GM23248 (cell line): Measurements from ENCODE around the gene THAP4. TPM values are rescaled to one million over a fixed set of nuclear protein-coding genes. Genes with fewer than 3 reads are reported as not detected.

Source experiments
- DNase-seq: peaks from one replicate; pipeline ENCODE4 v3.0.0-alpha.2; 2015
- H2AFZ ChIP-seq: fragments of 200-600 bp; sonication (generic); 2 replicates; pipeline ENCODE4 v1.6.1; 2016; ENCODE audit warnings: antibody characterized with exemption
- H3F3A ChIP-seq: fragments of 200-600 bp; sonication (generic); 2 replicates; pipeline ENCODE4 v1.6.1; 2016; ENCODE audit warnings: mild to moderate bottlenecking, antibody characterized with exemption, mixed run types; ENCODE audit not compliant: insufficient read depth
- H3K27ac ChIP-seq: fragments of 200-600 bp; sonication (generic); 2 replicates; pipeline ENCODE4 v1.5.1; 2016; ENCODE audit warnings: mild to moderate bottlenecking
- H3K27me3 ChIP-seq: fragments of 200-600 bp; sonication (generic); replicated peaks from 2 replicates; pipeline ENCODE4 v1.6.1; 2016; ENCODE audit warnings: mild to moderate bottlenecking; ENCODE audit not compliant: insufficient read depth
- H3K36me3 ChIP-seq: fragments of 200-600 bp; sonication (generic); 2 replicates; pipeline ENCODE4 v1.6.1; 2016; ENCODE audit warnings: low read depth, mild to moderate bottlenecking
- H3K4me1 ChIP-seq: fragments of 200-600 bp; sonication (generic); 2 replicates; pipeline ENCODE4 v1.6.1; 2016; ENCODE audit warnings: mild to moderate bottlenecking; ENCODE audit not compliant: insufficient read depth
- H3K4me2 ChIP-seq: fragments of 200-600 bp; sonication (generic); one replicate; pipeline ENCODE4 v1.6.1; 2016; ENCODE audit warnings: mild to moderate bottlenecking; ENCODE audit not compliant: unreplicated experiment
- H3K4me3 ChIP-seq: fragments of 200-600 bp; sonication (generic); 2 replicates; pipeline ENCODE4 v1.5.1; 2016; ENCODE audit warnings: mild to moderate bottlenecking
- H3K79me2 ChIP-seq: fragments of 200-600 bp; sonication (generic); 2 replicates; pipeline ENCODE4 v1.6.1; 2016; ENCODE audit warnings: mild to moderate bottlenecking; ENCODE audit not compliant: insufficient read depth
- H3K9ac ChIP-seq: fragments of 200-600 bp; sonication (generic); 2 replicates; pipeline ENCODE4 v1.6.1; 2016; ENCODE audit warnings: mild to moderate bottlenecking
- H3K9me2 ChIP-seq: fragments of 200-600 bp; sonication (generic); 2 replicates; pipeline ENCODE4 v1.6.1; 2016; ENCODE audit warnings: mixed run types, mild to moderate bottlenecking, moderate library complexity; ENCODE audit not compliant: insufficient read depth
- H3K9me3 ChIP-seq: fragments of 200-600 bp; sonication (generic); one replicate; pipeline ENCODE4 v1.6.1; 2017; ENCODE audit warnings: low read depth
- H4K20me1 ChIP-seq: fragments of 200-600 bp; sonication (generic); 2 replicates; pipeline ENCODE4 v1.6.0; 2016; ENCODE audit not compliant: insufficient read depth
- EZH2 ChIP-seq: fragments of 200-600 bp; sonication (generic); IDR thresholded peaks from 2 replicates; pipeline ENCODE4 v1.6.1; 2018; ENCODE audit warnings: antibody characterized with exemption, mild to moderate bottlenecking; ENCODE audit not compliant: insufficient read depth, poor library complexity, severe bottlenecking
- EZH2phosphoT487 ChIP-seq: fragments of 200-600 bp; sonication (generic); IDR thresholded peaks from 2 replicates; pipeline ENCODE4 v1.6.1; 2018; ENCODE audit warnings: antibody characterized with exemption, moderate library complexity, mild to moderate bottlenecking, low read depth; ENCODE audit not compliant: insufficient read depth
- WGBS, 2 experiments: methylation state at CpG; one replicate each; pipeline ENCODE4 v1.1.6; 2015 to 2017; ENCODE audit warnings: low lambda C conversion rate in 2 of 2, low coverage in 1 of 2; ENCODE audit errors: missing lambda C conversion rate in 2 of 2; 5-methylcytosine and 5-hydroxymethylcytosine counted together
- in situ Hi-C: fragments of 300-500 bp; cut with MboI; formaldehyde crosslinking; loops from 2 replicates; pipeline ENCODE4 v1.15.0; 2020
- polyA plus RNA-seq: library from polyadenylated mRNA; unstranded; fragments of >200 nt; fragmentation: Nextera tagmentation; extraction: Ambion mirVana; gene quantifications from 2 replicates; pipeline ENCODE4 v1.2.1, GENCODE V29; 2016
- total RNA-seq: library from RNA; depleted of rRNA; stranded (reverse); fragments of >200 nt; shearing (Covaris generic); gene quantifications from 2 replicates; pipeline ENCODE4 v1.2.3, GENCODE V29; 2014

Gene THAP4
- total and polyA plus RNA-seq, 2 experiments from 2014 or later: 46.4 to 53.4 TPM

DNA sequence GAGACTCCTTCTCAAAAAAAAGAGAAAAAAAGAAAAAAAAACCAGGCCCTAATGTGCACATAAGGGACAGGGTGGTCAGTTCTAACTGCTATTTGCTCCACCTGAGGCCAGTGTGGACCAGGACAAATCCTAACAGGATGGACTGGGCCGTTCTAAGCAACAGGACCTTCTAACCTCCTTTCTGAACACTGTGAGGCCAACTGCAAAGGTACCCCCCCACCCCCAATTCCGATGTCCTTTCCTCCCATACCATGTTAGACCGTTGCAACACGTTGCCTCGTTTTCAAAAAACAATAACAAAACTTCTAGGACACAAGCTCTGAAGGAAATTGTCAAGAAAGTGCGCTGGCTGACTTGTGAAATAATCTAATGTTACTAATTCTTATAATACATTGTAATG, 1.2 kb downstream of the THAP4 start:
- peaks cover 9% of the 10 kb centered on the region; the same call in 1 of the 2 replicates for H3F3A ChIP-seq
- peak overlapping the region; percentile 81 for H3K4me3 ChIP-seq
- H3K36me3 ChIP-seq: peaks cover 13% of the 10 kb centered on the region

DNA sequence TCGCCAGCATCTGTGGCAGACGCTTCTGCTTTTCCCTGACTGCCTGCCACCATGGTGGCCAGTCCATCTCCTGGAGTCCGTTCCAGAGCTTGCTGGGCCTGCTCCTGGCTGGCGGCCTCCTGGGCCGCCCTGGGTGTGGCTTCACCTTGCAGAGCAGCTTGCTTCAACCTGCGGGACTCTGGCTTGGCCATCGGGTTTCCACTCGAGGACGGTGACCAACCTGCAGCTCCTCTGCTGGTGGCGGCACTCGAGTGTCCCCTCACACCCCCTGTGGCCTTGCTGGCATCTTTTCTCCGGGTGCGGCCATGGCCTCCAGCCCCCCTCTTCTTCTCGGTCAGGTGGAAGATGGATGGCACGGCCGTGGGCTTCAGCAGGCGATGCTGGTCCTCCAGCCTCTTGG, 3.4 kb downstream of the THAP4 start:
- Histone ChIP-seq H3K9me3 (no peaks in the 10 kb centered on the region), H3K4me1 (peaks cover 11% of the 10 kb centered on the region), H3K4me2 (no peak overlapping the region), H3K9me2 (no peaks in the 10 kb centered on the region), H3K36me3 (peaks cover 19% of the 10 kb centered on the region), H3K27me3 (no peaks in the 10 kb centered on the region), H2AFZ (no peak overlapping the region), H3K27ac (no peak overlapping the region), H3K9ac (no peak overlapping the region), H3F3A (peaks cover 9% of the 10 kb centered on the region; the same call in 1 of the 2 replicates), H3K4me3 (no peak overlapping the region), H3K79me2 (peaks cover 89% of the 10 kb centered on the region), H4K20me1 (0 out of 2 replicates have a peak, but pooled peaks cover 4% of the 10 kb centered on the region)
- TF ChIP-seq EZH2phosphoT487: no peak
- TF ChIP-seq EZH2: no peak
- no peak for DNase-seq
- 93 to 94% methylated on average over 17 of the region's 17 CpGs for WGBS, 2 experiments
- in situ Hi-C loops: no loop called here

More for the DNA sequence above, 1.2 kb downstream of the THAP4 start:
- Histone ChIP-seq H3K9ac (peak overlapping the region; percentile 90), H4K20me1 (peaks cover 8% of the 10 kb centered on the region; the same call in 1 of the 2 replicates), H3K9me2 (no peaks in the 10 kb centered on the region), H3K27ac (peak overlapping the region; percentile 88), H3K9me3 (no peaks in the 10 kb centered on the region), H3K79me2 (peaks cover 89% of the 10 kb centered on the region), H3K27me3 (no peaks in the 10 kb centered on the region), H3K4me1 (peaks cover 17% of the 10 kb centered on the region), H2AFZ (peak overlapping the region; percentile 67), H3K4me2 (peak overlapping the region; percentile 81)
- in situ Hi-C loops: no loop called here
- 16 to 19% methylated on average over 6 of the region's 6 CpGs for WGBS, 2 experiments
- peak; percentile 36 for DNase-seq
- TF ChIP-seq EZH2: no peak
- TF ChIP-seq EZH2phosphoT487: no peak

DNA sequence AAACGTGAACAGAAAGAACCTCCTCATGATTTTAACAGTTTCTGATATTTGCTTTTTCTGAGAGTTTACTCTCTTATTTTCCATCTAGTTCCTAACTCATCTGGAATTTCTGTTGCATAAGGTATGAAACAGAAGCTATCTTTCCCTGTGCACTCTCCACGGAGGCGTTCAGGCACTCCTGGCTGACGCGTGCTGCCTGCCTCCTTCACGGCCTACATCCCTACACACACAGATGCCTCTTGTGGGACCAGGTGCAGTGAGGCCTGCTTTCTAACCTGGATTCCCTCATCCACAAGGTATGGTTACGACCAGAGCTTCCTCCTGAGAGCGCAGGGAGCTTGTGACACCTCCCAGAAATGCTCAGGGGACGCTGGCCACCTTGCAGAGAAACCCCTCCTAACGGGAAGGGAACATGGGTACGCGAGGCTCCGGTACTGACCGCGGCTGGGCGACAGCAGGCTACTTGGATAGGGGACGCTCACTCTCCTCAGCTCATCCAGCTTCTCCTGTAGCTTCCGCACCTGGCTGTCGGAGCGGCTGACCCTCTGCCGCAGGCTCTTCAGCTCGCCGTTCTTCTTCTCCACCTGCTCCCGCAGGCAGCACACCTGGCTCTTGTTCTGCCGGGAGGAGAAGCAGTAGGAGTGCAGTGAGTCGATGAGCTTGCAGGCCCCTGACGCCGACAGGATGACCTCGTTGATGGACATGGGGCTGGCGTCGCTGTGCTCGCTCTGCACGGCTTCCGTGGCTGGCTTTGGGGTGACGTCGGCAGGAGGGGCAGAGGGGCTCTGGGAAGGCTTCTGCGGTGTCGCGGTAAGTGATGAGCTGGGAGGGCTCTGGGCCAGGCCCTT, 4.3 kb downstream of the THAP4 start:
- H3K9me3 ChIP-seq: no peaks in the 10 kb centered on the region
- no peak for TF ChIP-seq EZH2
- TF ChIP-seq EZH2phosphoT487: no peak
- DNase-seq: no peak
- H3K4me1 ChIP-seq: peaks cover 9% of the 10 kb centered on the region; the same call in 1 of the 2 replicates
- no peaks in the 10 kb centered on the region for H3K27me3 ChIP-seq
- H3K9me2 ChIP-seq: no peaks in the 10 kb centered on the region
- H3K4me2 ChIP-seq: no peak overlapping the region
- 97% methylated on average over 39 of the region's 39 CpGs for WGBS, 2 experiments
- no peak overlapping the region for H2AFZ ChIP-seq
- H3K4me3 ChIP-seq: no peak overlapping the region
- no peak overlapping the region for H3K27ac ChIP-seq
- peaks cover 19% of the 10 kb centered on the region for H3K36me3 ChIP-seq
- H3K9ac ChIP-seq: no peak overlapping the region
- 0 out of 2 replicates have a peak, but pooled peaks cover 4% of the 10 kb centered on the region for H4K20me1 ChIP-seq
- peaks cover 89% of the 10 kb centered on the region for H3K79me2 ChIP-seq
- in situ Hi-C loops: no loop called here
- H3F3A ChIP-seq: peaks cover 9% of the 10 kb centered on the region; the same call in 1 of the 2 replicates

DNA sequence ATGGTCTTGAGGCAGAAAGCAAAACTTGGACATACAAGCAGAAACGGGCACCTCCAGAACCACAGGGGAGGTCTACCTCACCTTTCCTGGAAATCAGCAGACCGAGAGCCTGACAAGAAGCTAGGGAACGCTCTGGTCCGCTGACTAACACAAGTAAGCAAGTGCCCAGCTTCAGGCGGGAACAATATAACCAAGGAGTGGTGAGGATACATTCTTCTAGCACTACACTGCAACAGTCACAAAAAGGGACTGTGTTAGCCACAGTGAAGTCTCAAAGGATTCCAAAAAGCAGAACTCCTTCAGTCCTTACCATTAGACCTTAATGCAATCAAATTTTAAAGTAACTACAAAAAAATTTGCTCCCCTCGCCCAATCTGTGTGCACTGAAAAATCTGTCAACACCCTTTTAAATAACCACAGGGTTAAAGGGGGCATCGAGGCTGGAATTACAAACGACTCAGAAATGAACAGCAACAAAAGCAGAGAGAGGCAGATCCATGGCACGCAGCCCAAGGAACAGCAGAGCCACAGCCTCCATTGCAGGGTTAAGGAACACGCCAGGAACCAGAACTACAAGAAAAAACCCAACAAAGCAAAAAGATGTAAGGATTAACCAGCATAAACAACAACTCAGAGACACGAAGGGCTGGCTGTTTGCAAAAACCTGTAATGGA, 7.1 kb downstream of the THAP4 start:
- WGBS, 2 experiments: 73 to 76% methylated on average over 11 of the region's 11 CpGs
- H3K79me2 ChIP-seq: peaks cover 100% of the 10 kb centered on the region
- H3K27ac ChIP-seq: no peak overlapping the region
- no peaks in the 10 kb centered on the region for H3K9me3 ChIP-seq
- no peak for TF ChIP-seq EZH2
- no peaks in the 10 kb centered on the region for H3F3A ChIP-seq
- no peak overlapping the region for H3K4me3 ChIP-seq
- DNase-seq: no peak
- H3K36me3 ChIP-seq: peaks cover 19% of the 10 kb centered on the region
- H4K20me1 ChIP-seq: 0 out of 2 replicates have a peak, but pooled peaks cover 4% of the 10 kb centered on the region
- H3K4me1 ChIP-seq: 0 out of 2 replicates have a peak, but pooled peaks cover under 1% of the 10 kb centered on the region
- H3K27me3 ChIP-seq: no peaks in the 10 kb centered on the region
- H3K4me2 ChIP-seq: no peak overlapping the region
- in situ Hi-C loops: no loop called here
- no peak overlapping the region for H2AFZ ChIP-seq
- no peak overlapping the region for H3K9ac ChIP-seq
- H3K9me2 ChIP-seq: no peaks in the 10 kb centered on the region
